HepG2 (cell line): ENCODE data around the gene KDELR3. TPM values are rescaled to one million over a fixed set of nuclear protein-coding genes. Genes with fewer than 3 reads are reported as not detected.

Experiments used
- ATAC-seq: fragments of 200-7000 bp; cut with Tn5 transposase; 3 replicates; pipeline ENCODE4 v1.9.1; 2020; ENCODE audit warnings: mild to moderate bottlenecking, moderate library complexity
- BruUV-seq: library from RNA; stranded (reverse); fragments of 400-500 nt; replicated peaks from 2 replicates; lab custom pipeline; 2021; lab: Mats Ljungman, UMichigan
- CTCF ChIA-PET: fragments of 300-600 bp; formaldehyde crosslinking; extraction: SDS; loops from one replicate; lab custom pipeline; 2021; ENCODE audit warnings: low total read pairs, inconsistent platforms, low intra/inter-chr PET ratio; lab: Yijun Ruan, JAX
- POLR2A ChIA-PET: fragments of 350-600 bp; sonication (Branson Sonifier 250); formaldehyde crosslinking; loops from one replicate; lab custom pipeline; 2020; ENCODE audit warnings: antibody characterized with exemption, inconsistent platforms; lab: Yijun Ruan, JAX
- DNase-seq: peaks from one replicate; pipeline ENCODE4 v3.0.0-alpha.2; 2015; ENCODE audit warnings: low spot score
- FAIRE-seq: peaks from 3 replicates; lab custom pipeline; 2011; peaks lifted over from hg19 to GRCh38; lab: Jason Lieb, UNC
- H2AFZ ChIP-seq: one replicate; pipeline ENCODE4 v1.6.1; 2011; ENCODE audit warnings: low read length, inconsistent platforms
- H3K27ac ChIP-seq: fragments of 300-600 bp; 3 replicates; pipeline ENCODE4 v1.8.0; 2011; ENCODE audit warnings: mixed run types, mild to moderate bottlenecking, mixed read lengths, low read length, inconsistent platforms; ENCODE audit not compliant: insufficient read depth; ENCODE audit errors: extremely low read length
- H3K27me3 ChIP-seq, 2 experiments: fragments of 200-600 bp in 1 of 2; 2 replicates in 1 of 2; 3 replicates in 1 of 2; pipeline versions ENCODE4 v1.6.0 to v1.8.0; 2011; ENCODE audit warnings: low read length in 2 of 2, mild to moderate bottlenecking in 2 of 2, moderate library complexity in 2 of 2, inconsistent platforms in 1 of 2; ENCODE audit not compliant: insufficient read depth in 2 of 2, control insufficient read depth in 1 of 2
- H3K36me3 ChIP-seq, 2 experiments: fragments of 200-600 bp in 1 of 2; replicated peaks in 1 of 2; 2 replicates in 1 of 2; 3 replicates in 1 of 2; pipeline versions ENCODE4 v1.5.1 to v1.8.0; 2011; ENCODE audit warnings: low read length in 2 of 2, inconsistent platforms in 1 of 2; ENCODE audit not compliant: insufficient read depth in 2 of 2, control insufficient read depth in 1 of 2
- H3K4me1 ChIP-seq: 2 replicates; pipeline ENCODE4 v1.5.1; 2012; ENCODE audit warnings: low read length, inconsistent platforms; ENCODE audit not compliant: insufficient read depth
- H3K4me2 ChIP-seq: 2 replicates; pipeline ENCODE4 v1.6.0; 2011; ENCODE audit warnings: low read depth, low read length, inconsistent platforms
- H3K4me3 ChIP-seq, 3 experiments: fragments of 200-600 bp in 1 of 3; sonication (generic), shearing (Covaris generic) in 1 of 3; replicated peaks in 1 of 3; 2 replicates each; pipeline ENCODE4 v1.5.1; 2011 to 2016; ENCODE audit warnings: low read length in 3 of 3, inconsistent platforms in 2 of 3, low read depth in 2 of 3, mild to moderate bottlenecking in 2 of 3, control low read depth in 1 of 3, mixed read lengths in 1 of 3; ENCODE audit not compliant: insufficient read depth in 1 of 3
- H3K79me2 ChIP-seq: one replicate; pipeline ENCODE4 v1.6.1; 2011; ENCODE audit warnings: low read length, inconsistent platforms; ENCODE audit not compliant: insufficient read depth
- H3K9ac ChIP-seq: 2 replicates; pipeline ENCODE4 v1.6.0; 2011; ENCODE audit warnings: mild to moderate bottlenecking, low read depth, low read length, inconsistent platforms; ENCODE audit not compliant: insufficient read depth
- H3K9me3 ChIP-seq: 2 replicates; pipeline ENCODE4 v1.5.1; 2012; ENCODE audit warnings: mild to moderate bottlenecking, low read length
- H4K20me1 ChIP-seq: 2 replicates; pipeline ENCODE4 v1.6.0; 2011; ENCODE audit warnings: inconsistent platforms, mild to moderate bottlenecking, low read length, moderate library complexity; ENCODE audit not compliant: insufficient read depth
- ZNF160 ChIP-seq: sonication (generic); formaldehyde crosslinking; IDR thresholded peaks from 2 replicates; pipeline ENCODE4 v1.8.0; 2022; ENCODE audit warnings: mild to moderate bottlenecking, inconsistent platforms, missing genetic modification reagents
- ZNF256 ChIP-seq: sonication (generic); formaldehyde crosslinking; conservative IDR thresholded peaks from 2 replicates; pipeline ENCODE4 v1.4.0; 2020; ENCODE audit warnings: missing genetic modification reagents
- ZNF652 ChIP-seq: IDR thresholded peaks from 2 replicates; pipeline ENCODE4 v1.6.1; 2016; ENCODE audit warnings: low read depth, borderline replicate concordance
- WGBS: methylation state at CpG from one replicate; pipeline ENCODE4 v1.1.6; 2017; ENCODE audit warnings: low lambda C conversion rate; 5-methylcytosine and 5-hydroxymethylcytosine counted together
- in situ Hi-C: cut with HindIII; loops from 2 replicates; pipeline ENCODE4 v1.10.0; 2017; ENCODE audit warnings: low pct_unique_long_range_greater_than_20kb; ENCODE audit not compliant: extremely low pct_ligation_motif_present
- intact Hi-C: fragments of 100-400 bp; cut with micrococcal nuclease; formaldehyde crosslinking; loops from one replicate; pipeline ENCODE4 v1.10.0; 2022; ENCODE audit not compliant: unreplicated experiment
- polyA plus RNA-seq, 8 experiments: library from polyadenylated mRNA; depleted of rRNA in 3 of 8; stranded (reverse) in 7 of 8; unstranded in 1 of 8; fragments of >200 nt; fragmentation: Illumina TruSeq in 4 of 8; extraction: Trizol in 4 of 8; gene quantifications; 2 replicates each; pipeline versions ENCODE4 v1.2.1 to v1.2.3, GENCODE V29; 2011 to 2016; ENCODE audit warnings: low read depth in 4 of 8, missing spikeins in 1 of 8, mixed read lengths in 1 of 8; ENCODE audit not compliant: insufficient read depth in 1 of 8
- total RNA-seq, 5 experiments: library from RNA; depleted of rRNA; stranded (reverse); fragments of >200 nt; fragmentation: Illumina TruSeq; extraction: Trizol; gene quantifications; 2 replicates each; pipeline ENCODE4 v1.2.3, GENCODE V29; 2016; ENCODE audit warnings: low read depth in 1 of 5
- TF ChIP-seq, protein P1 (sequence below): sonication (generic); formaldehyde crosslinking; IDR thresholded peaks from 2 replicates; pipeline ENCODE4 v1.8.1; 2023; ENCODE audit warnings: mild to moderate bottlenecking, inconsistent platforms, moderate library complexity, missing genetic modification reagents, borderline replicate concordance

KDELR3 gene
- total and polyA plus RNA-seq, 2 of the 13 experiments (the other 11 are each of a cell fraction or from before 2014, with no cell fraction given) = 24.2 to 65.7 TPM

GRCh38 chr22:38442967-38443627 is 24.8 kb upstream of the KDELR3 start:
- BruUV-seq = no TSS peak
- in situ Hi-C loops (no loop called here), intact Hi-C loops (no loop called here)
- H3K27ac ChIP-seq = no peak overlapping the region
- whole genome bisulfite sequencing = 18% methylated on average over 9 of the region's 13 CpGs
- ChIA-PET POLR2A (no interaction called here), CTCF (no interaction called here)
- no peak overlapping the region for H2AFZ ChIP-seq
- ATAC-seq (no peak; the same call in 2 of the 3 replicates), FAIRE-seq (no peak), DNase-seq (no peak)
- H3K27me3 ChIP-seq = peaks cover 10 to 58% of the 10 kb centered on the region in 2 experiments
- TF ChIP-seq, protein P1, sequence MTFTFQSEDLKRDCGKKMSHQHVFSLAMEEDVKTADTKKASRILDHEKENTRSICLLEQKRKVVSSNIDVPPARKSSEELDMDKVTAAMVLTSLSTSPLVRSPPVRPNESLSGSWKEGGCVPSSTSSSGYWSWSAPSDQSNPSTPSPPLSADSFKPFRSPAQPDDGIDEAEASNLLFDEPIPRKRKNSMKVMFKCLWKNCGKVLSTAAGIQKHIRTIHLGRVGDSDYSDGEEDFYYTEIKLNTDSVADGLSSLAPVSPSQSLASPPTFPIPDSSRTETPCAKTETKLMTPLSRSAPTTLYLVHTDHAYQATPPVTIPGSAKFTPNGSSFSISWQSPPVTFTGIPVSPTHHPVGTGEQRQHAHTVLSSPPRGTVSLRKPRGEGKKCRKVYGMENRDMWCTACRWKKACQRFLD (CRISPR knock-in tag) = no peak
- peak; percentile 59; the same call in 1 of the 2 replicates for TF ChIP-seq ZNF652
- no peak for TF ChIP-seq ZNF256 (CRISPR knock-in tag)
- no peaks in the 10 kb centered on the region for H3K36me3 ChIP-seq
- H3K4me1 ChIP-seq = no peaks in the 10 kb centered on the region
- H3K79me2 ChIP-seq = no peaks in the 10 kb centered on the region
- no peak overlapping the region for H3K4me2 ChIP-seq
- no peaks in the 10 kb centered on the region for H4K20me1 ChIP-seq
- no peak overlapping the region for H3K9ac ChIP-seq
- H3K4me3 ChIP-seq = no peak overlapping the region
- H3K9me3 ChIP-seq = no peaks in the 10 kb centered on the region

- CTCF ChIA-PET = no interaction called here
- no peak for FAIRE-seq
Measured at GRCh38 chr22:38443628-38444521, 24.0 kb upstream of the KDELR3 start.

More at GRCh38 chr22:38443628-38444521, 24.0 kb upstream of the KDELR3 start:
- in situ Hi-C loops = no loop called here
- H3K9ac ChIP-seq = no peak overlapping the region
- H3K9me3 ChIP-seq = no peaks in the 10 kb centered on the region
- no peak overlapping the region for H3K4me2 ChIP-seq
- H4K20me1 ChIP-seq = no peaks in the 10 kb centered on the region
- intact Hi-C loops = no loop called here
- TF ChIP-seq ZNF160 (CRISPR knock-in tag) = no peak
- H3K27me3 ChIP-seq = peaks cover 10 to 60% of the 10 kb centered on the region in 2 experiments
- H3K36me3 ChIP-seq = no peaks in the 10 kb centered on the region
- H3K27ac ChIP-seq = no peak overlapping the region
- H2AFZ ChIP-seq = no peak overlapping the region
- no peaks in the 10 kb centered on the region for H3K79me2 ChIP-seq
- no peaks in the 10 kb centered on the region for H3K4me1 ChIP-seq
- no peak for DNase-seq
- ATAC-seq = peak; percentile 19; the same call in 2 of the 3 replicates
- BruUV-seq = no TSS peak
- H3K4me3 ChIP-seq = no peak overlapping the region
- whole genome bisulfite sequencing = 14% methylated on average over 16 of the region's 21 CpGs
- POLR2A ChIA-PET = no interaction called here
